CD4-positive, alpha-beta memory T cell (primary cell): Measurements from ENCODE around the gene IFITM10. TPM values are rescaled to one million over a fixed set of nuclear protein-coding genes. Genes with fewer than 3 reads are reported as not detected.

ENCODE experiments used
- CTCF ChIA-PET: fragments of 350-600 bp; sonication (Branson Sonifier 250); formaldehyde crosslinking; loops from one replicate; lab custom pipeline; 2021; ENCODE audit warnings: inconsistent platforms; ENCODE audit not compliant: partially characterized antibody; lab: Charles Lee
- POLR2A ChIA-PET: fragments of 350-600 bp; sonication (Branson Sonifier 250); formaldehyde crosslinking; loops from one replicate; lab custom pipeline; 2021; ENCODE audit not compliant: partially characterized antibody; lab: Charles Lee
- DNase-seq, 5 donors: peaks; one replicate each; pipeline versions ENCODE4 v3.0.0 to v3.0.0-alpha.2; 2020 to 2022; ENCODE audit warnings: mixed read lengths in 1 of 5
- H3K27ac ChIP-seq: one replicate; pipeline ENCODE4 v1.7.0; 2013; ENCODE audit warnings: low read depth, low read length
- H3K27me3 ChIP-seq: 2 replicates; pipeline ENCODE4 v1.7.0; 2013; ENCODE audit warnings: mild to moderate bottlenecking, low read length, moderate library complexity; ENCODE audit not compliant: insufficient read depth
- H3K36me3 ChIP-seq: 2 replicates; pipeline ENCODE4 v1.7.0; 2013; ENCODE audit warnings: mild to moderate bottlenecking, low read length, moderate library complexity; ENCODE audit not compliant: insufficient read depth
- H3K4me1 ChIP-seq: 2 replicates; pipeline ENCODE4 v1.7.0; 2013; ENCODE audit warnings: mild to moderate bottlenecking, low read length, moderate library complexity; ENCODE audit not compliant: insufficient read depth
- H3K4me3 ChIP-seq, 2 donors: one replicate each; pipeline ENCODE4 v1.7.0; 2013; ENCODE audit warnings: low read length in 2 of 2, mild to moderate bottlenecking in 1 of 2
- H3K9me3 ChIP-seq, 2 donors: one replicate each; pipeline ENCODE4 v1.7.0; 2013; ENCODE audit warnings: low read length in 2 of 2, control low read depth in 1 of 2; ENCODE audit not compliant: control insufficient read depth in 1 of 2
- H3K27ac Mint-ChIP-seq, 7 donors: one replicate each; pipeline ENCODE4 v1.8.0; 2020 to 2021; ENCODE audit warnings: mixed read lengths in 7 of 7, mild to moderate bottlenecking in 6 of 7, inconsistent platforms in 3 of 7, moderate library complexity in 3 of 7
- H3K27me3 Mint-ChIP-seq, 2 donors: one replicate each; pipeline ENCODE4 v1.8.0; 2020 to 2021; ENCODE audit warnings: mixed read lengths in 2 of 2
- H3K36me3 Mint-ChIP-seq, 2 donors: one replicate each; pipeline ENCODE4 v1.8.0; 2020 to 2021; ENCODE audit warnings: mixed read lengths in 2 of 2, inconsistent platforms in 1 of 2, mild to moderate bottlenecking in 1 of 2
- H3K4me1 Mint-ChIP-seq, 4 donors: one replicate each; pipeline ENCODE4 v1.8.0; 2020 to 2021; ENCODE audit warnings: mixed read lengths in 4 of 4, mild to moderate bottlenecking in 1 of 4
- H3K4me3 Mint-ChIP-seq, 8 donors: one replicate each; pipeline ENCODE4 v1.8.0; 2020 to 2021; ENCODE audit warnings: mixed read lengths in 8 of 8, mild to moderate bottlenecking in 7 of 8, moderate library complexity in 6 of 8, inconsistent platforms in 3 of 8
- H3K9me3 Mint-ChIP-seq, 8 donors: one replicate each; pipeline ENCODE4 v1.8.0; 2020 to 2021; ENCODE audit warnings: mixed read lengths in 8 of 8, mild to moderate bottlenecking in 5 of 8, inconsistent platforms in 3 of 8, moderate library complexity in 1 of 8
- intact Hi-C: fragments of 100-400 bp; cut with micrococcal nuclease; formaldehyde crosslinking; loops from one replicate; pipeline ENCODE4 v1.15.1; 2023
- polyA plus RNA-seq, 2 donors: library from polyadenylated mRNA; unstranded; fragments of 300-500 nt; fragmentation: Illumina TruSeq; gene quantifications; one replicate each; pipeline ENCODE4 v1.2.3, GENCODE V29; 2021
- total RNA-seq, 2 experiments: library from RNA; stranded (reverse); gene quantifications; one replicate each; pipeline ENCODE4 v1.2.3, GENCODE V29; 2021

Gene IFITM10
- total and polyA plus RNA-seq, 4 experiments from 2014 or later: 1.6 to 1.8 TPM; not detected in 2

GRCh38 chr11:1761857-1762536 lies 11.6 kb upstream of the IFITM10 start:
- Histone ChIP-seq H3K27ac (peak overlapping the region; percentile 62), H3K27me3 (no peaks in the 10 kb centered on the region), H3K4me3 (peak overlapping the region in 1 of 2 donors; percentile 58), H3K9me3 (no peaks in the 10 kb centered on the region), H3K4me1 (peaks cover 69% of the 10 kb centered on the region), H3K36me3 (no peaks in the 10 kb centered on the region)
- peak in 1 of 5 donors; percentile 40 for DNase-seq
- Mint-ChIP-seq H3K9me3 (no peaks in the 10 kb centered on the region), H3K4me3 (peak overlapping the region; percentile 72 to 86 (median 78)), H3K27me3 (no peaks in the 10 kb centered on the region), H3K4me1 (peaks cover 18 to 61% (median 44%) of the 10 kb centered on the region in 4 donors), H3K27ac (peak overlapping the region; percentile 72 to 85 (median 81)), H3K36me3 (peaks cover 0 to 12% of the 10 kb centered on the region in 2 donors)
- ChIA-PET CTCF (interaction anchor here (0.8 to 1.2 kb wide), 3 partner anchors 15 to 239 kb away, joined by 3 read pairs; no protein-coding TSS in a partner anchor), POLR2A (no interaction called here)
- intact Hi-C loops: no loop called here

- Mint-ChIP-seq H3K27me3 (no peaks in the 10 kb centered on the region), H3K9me3 (no peaks in the 10 kb centered on the region), H3K4me3 (peak overlapping the region in 7 of 8 donors; percentile 43 to 86 (median 75)), H3K36me3 (peaks cover 0 to 12% of the 10 kb centered on the region in 2 donors), H3K4me1 (peaks cover 18 to 68% (median 47%) of the 10 kb centered on the region in 4 donors), H3K27ac (peak overlapping the region in 2 of 7 donors; percentile 82)
- Histone ChIP-seq H3K4me1 (peaks cover 76% of the 10 kb centered on the region), H3K4me3 (no peak overlapping the region), H3K27ac (no peak overlapping the region), H3K9me3 (no peaks in the 10 kb centered on the region), H3K27me3 (no peaks in the 10 kb centered on the region), H3K36me3 (no peaks in the 10 kb centered on the region)
- DNase-seq: peak in 1 of 5 donors; percentile 33
- POLR2A ChIA-PET: no interaction called here
- intact Hi-C loops: no loop called here
- CTCF ChIA-PET: interaction anchor here (1.2 kb wide), 1 partner anchor 239 kb away, joined by 3 read pairs; no protein-coding TSS in a partner anchor
Measured at GRCh38 chr11:1761110-1761856, 10.9 kb upstream of the IFITM10 start.

- intact Hi-C loops: no loop called here
- Histone ChIP-seq H3K27me3 (no peaks in the 10 kb centered on the region), H3K9me3 (no peaks in the 10 kb centered on the region), H3K36me3 (no peaks in the 10 kb centered on the region), H3K4me1 (peaks cover 84% of the 10 kb centered on the region), H3K4me3 (no peak overlapping the region), H3K27ac (no peak overlapping the region)
- Mint-ChIP-seq H3K4me1 (peaks cover 22 to 76% (median 54%) of the 10 kb centered on the region in 4 donors), H3K36me3 (peaks cover 4 to 16% of the 10 kb centered on the region in 2 donors), H3K27ac (peak overlapping the region in 1 of 7 donors; percentile 17), H3K9me3 (no peaks in the 10 kb centered on the region), H3K4me3 (peak overlapping the region in 1 of 8 donors; percentile 35), H3K27me3 (no peaks in the 10 kb centered on the region)
- peak in 1 of 5 donors; percentile 16 for DNase-seq
- POLR2A ChIA-PET: no interaction called here
- CTCF ChIA-PET: no interaction called here
Measured at GRCh38 chr11:1760351-1761109, 10.1 kb upstream of the IFITM10 start.

DNA sequence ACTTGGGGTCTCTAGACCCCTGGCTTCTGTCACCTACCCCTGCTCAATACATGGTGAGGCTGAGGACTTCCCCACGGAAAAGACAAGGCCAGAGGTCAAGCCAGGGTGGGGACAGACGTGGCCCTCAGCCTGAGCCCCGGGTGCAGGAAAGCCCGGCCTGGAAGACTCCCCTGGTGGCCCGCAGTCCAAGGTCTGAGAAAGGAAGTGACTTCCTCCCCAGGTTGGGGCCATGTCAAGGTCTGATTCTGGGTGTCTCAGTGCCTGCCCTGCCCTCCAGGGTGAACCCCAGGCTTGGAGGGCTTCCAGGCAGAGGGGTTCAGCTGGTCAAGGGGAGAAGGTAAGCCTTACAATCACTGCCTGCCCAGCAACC lies 9.4 kb upstream of the IFITM10 start:
- Histone ChIP-seq H3K27ac (no peak overlapping the region), H3K36me3 (no peaks in the 10 kb centered on the region), H3K4me3 (no peak overlapping the region), H3K4me1 (peaks cover 90% of the 10 kb centered on the region), H3K9me3 (no peaks in the 10 kb centered on the region), H3K27me3 (no peaks in the 10 kb centered on the region)
- Mint-ChIP-seq H3K9me3 (no peaks in the 10 kb centered on the region), H3K27me3 (no peaks in the 10 kb centered on the region), H3K4me1 (peaks cover 22 to 82% (median 57%) of the 10 kb centered on the region in 4 donors), H3K4me3 (peak overlapping the region in 2 of 8 donors; percentile 20 to 21), H3K36me3 (peaks cover 5 to 19% of the 10 kb centered on the region in 2 donors), H3K27ac (peak overlapping the region in 3 of 7 donors; percentile 25 to 68 (median 56))
- peak in 1 of 5 donors; percentile 30 for DNase-seq
- intact Hi-C loops: no loop called here
- ChIA-PET CTCF (interaction anchor here (3.3 kb wide), 1 partner anchor 66 kb away, joined by 12 read pairs; no protein-coding TSS in a partner anchor), POLR2A (no interaction called here)

DNA sequence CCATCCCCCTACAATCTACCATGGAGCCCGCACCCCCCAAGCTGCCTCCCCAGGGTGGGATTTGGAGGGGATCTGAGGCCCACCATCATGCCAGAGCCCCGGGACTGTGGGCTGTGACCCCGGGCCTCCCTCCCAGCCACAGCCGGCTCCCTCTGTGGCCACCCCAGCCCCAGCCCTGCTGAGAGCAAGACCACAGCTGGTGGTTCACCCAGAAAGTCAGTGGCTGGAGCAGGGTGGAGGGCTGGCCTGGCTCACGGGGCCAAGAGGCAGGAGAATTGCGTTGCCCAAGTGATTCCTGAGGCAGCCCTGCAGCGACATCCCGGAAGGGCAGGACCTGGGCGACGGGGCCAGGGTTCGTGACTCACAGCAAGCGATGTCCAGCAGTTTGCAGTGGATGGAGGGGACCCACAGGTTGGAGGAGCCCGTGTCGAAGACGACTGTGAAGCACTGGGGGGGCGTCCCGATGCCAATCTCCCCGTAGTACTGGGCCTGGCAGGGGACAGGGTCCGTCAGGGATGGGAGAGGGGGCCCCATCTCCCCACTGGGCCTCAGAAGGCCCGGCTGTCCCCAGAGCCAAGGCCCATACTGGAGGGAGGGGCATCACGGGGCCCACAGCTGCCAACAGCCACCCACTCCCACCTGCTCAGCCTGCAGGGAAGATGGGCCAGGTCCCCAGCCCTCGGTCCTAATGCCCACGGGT lies 8.9 kb upstream of the IFITM10 start:
- H3K9me3 Mint-ChIP-seq: no peaks in the 10 kb centered on the region
- POLR2A ChIA-PET: no interaction called here
- H3K4me1 Mint-ChIP-seq: peaks cover 20 to 78% (median 55%) of the 10 kb centered on the region in 4 donors
- H3K9me3 ChIP-seq: no peaks in the 10 kb centered on the region
- intact Hi-C loops: no loop called here
- H3K27me3 Mint-ChIP-seq: no peaks in the 10 kb centered on the region
- no peaks in the 10 kb centered on the region for H3K27me3 ChIP-seq
- H3K36me3 ChIP-seq: no peaks in the 10 kb centered on the region
- peak overlapping the region; percentile 44 for H3K27ac ChIP-seq
- no peak overlapping the region for H3K4me3 ChIP-seq
- DNase-seq: no peak
- H3K4me3 Mint-ChIP-seq: peak overlapping the region in 5 of 8 donors; percentile 27 to 81 (median 43)
- CTCF ChIA-PET: interaction anchor here (3.3 kb wide), 1 partner anchor 66 kb away, joined by 12 read pairs; no protein-coding TSS in a partner anchor
- H3K36me3 Mint-ChIP-seq: peaks cover 5 to 24% of the 10 kb centered on the region in 2 donors
- peaks cover 87% of the 10 kb centered on the region for H3K4me1 ChIP-seq
- peak overlapping the region in 6 of 7 donors; percentile 60 to 82 (median 72) for H3K27ac Mint-ChIP-seq

DNA sequence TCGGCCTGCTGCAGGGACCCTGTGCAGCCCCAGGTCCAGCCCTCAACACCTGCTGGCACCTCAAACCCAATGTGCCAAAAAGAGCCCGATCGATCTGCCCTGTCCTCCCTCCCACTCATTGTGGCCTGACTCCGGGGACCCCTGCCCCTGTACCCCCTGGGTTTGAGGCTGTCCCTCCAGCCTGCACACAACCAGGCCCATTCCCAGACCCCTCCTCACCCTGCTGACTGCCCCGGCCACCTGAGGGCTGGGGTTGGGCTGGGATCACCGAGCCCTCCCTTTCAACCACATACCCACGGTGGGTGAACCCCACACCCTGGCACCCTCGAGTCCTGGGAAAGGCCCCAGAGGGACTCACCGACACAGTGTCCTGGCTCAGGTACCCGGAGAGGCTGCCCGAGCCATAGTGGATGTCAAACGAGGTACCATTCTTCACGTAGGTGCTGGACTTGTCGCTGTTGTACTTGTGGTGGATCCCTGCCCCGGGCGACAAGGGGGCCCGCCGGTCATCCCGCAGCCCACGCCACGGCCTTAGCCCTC lies 8.3 kb upstream of the IFITM10 start:
- intact Hi-C loops: no loop called here
- Histone ChIP-seq H3K4me3 (peak overlapping the region in 1 of 2 donors; percentile 38), H3K4me1 (peaks cover 84% of the 10 kb centered on the region), H3K36me3 (peaks cover 2% of the 10 kb centered on the region), H3K27me3 (no peaks in the 10 kb centered on the region), H3K27ac (peak overlapping the region; percentile 44), H3K9me3 (no peaks in the 10 kb centered on the region)
- Mint-ChIP-seq H3K9me3 (no peaks in the 10 kb centered on the region), H3K36me3 (peaks cover 5 to 24% of the 10 kb centered on the region in 2 donors), H3K4me3 (peak overlapping the region; percentile 27 to 81 (median 76)), H3K4me1 (peaks cover 20 to 75% (median 54%) of the 10 kb centered on the region in 4 donors), H3K27ac (peak overlapping the region; percentile 61 to 93 (median 82)), H3K27me3 (no peaks in the 10 kb centered on the region)
- DNase-seq: no peak
- POLR2A ChIA-PET: interaction anchor here (1.0 to 1.3 kb wide), 2 partner anchors 15 to 96 kb away, joined by 5 to 8 read pairs; no protein-coding TSS in a partner anchor
- CTCF ChIA-PET: interaction anchor here (1.8 to 3.3 kb wide), 3 partner anchors 13 to 74 kb away, joined by 8 to 12 read pairs (median 10); no protein-coding TSS in a partner anchor
